WTC11 (cell line): ENCODE results near the gene UCHL5. TPM values are rescaled to one million over a fixed set of nuclear protein-coding genes. Genes with fewer than 3 reads are reported as not detected.
"Not testable (repeated sequence)": the region's sequence is repeated elsewhere in the genome, so short reads cannot be mapped to it uniquely, and the experiment has no call there.

ENCODE experiments used
- ATAC-seq: fragments of 200-7000 bp; cut with Tn5 transposase; 2 replicates; pipeline ENCODE4 v1.10.0; 2021; ENCODE audit warnings: mild to moderate bottlenecking, moderate library complexity
- CTCF ChIA-PET: fragments of 300-600 bp; sonication (Branson Sonifier 250); formaldehyde crosslinking; loops from one replicate; lab custom pipeline; 2021; ENCODE audit warnings: antibody characterized with exemption; lab: Charles Lee
- POLR2A ChIA-PET: fragments of 350-600 bp; sonication (Branson Sonifier 250); formaldehyde crosslinking; loops from one replicate; lab custom pipeline; 2021; ENCODE audit warnings: antibody characterized with exemption; lab: Charles Lee
- DNase-seq: peaks from one replicate; pipeline ENCODE4 v3.0.0; 2021; ENCODE audit warnings: low spot score
- H3K27ac Mint-ChIP-seq: 2 replicates; pipeline ENCODE4 v1.8.0; 2021; ENCODE audit warnings: mixed read lengths
- H3K27me3 Mint-ChIP-seq: 2 replicates; pipeline ENCODE4 v1.8.0; 2021; ENCODE audit warnings: low read depth, mild to moderate bottlenecking, moderate library complexity, mixed read lengths
- H3K36me3 Mint-ChIP-seq: 2 replicates; pipeline ENCODE4 v1.8.0; 2021; ENCODE audit warnings: mixed read lengths
- H3K4me1 Mint-ChIP-seq: 2 replicates; pipeline ENCODE4 v1.8.0; 2022; ENCODE audit warnings: mixed read lengths
- H3K4me3 Mint-ChIP-seq: 2 replicates; pipeline ENCODE4 v1.8.0; 2021; ENCODE audit warnings: mild to moderate bottlenecking, moderate library complexity, mixed read lengths
- H3K9me3 Mint-ChIP-seq: 2 replicates; pipeline ENCODE4 v1.8.0; 2021; ENCODE audit warnings: mixed read lengths
- MYBL2 ChIP-seq: sonication (generic); formaldehyde crosslinking; IDR thresholded peaks from 2 replicates; pipeline ENCODE4 v1.8.1; 2023; ENCODE audit warnings: mild to moderate bottlenecking, moderate library complexity, missing genetic modification reagents
- total RNA-seq: library from RNA; stranded (reverse); gene quantifications from 3 replicates; pipeline ENCODE4 v1.2.3, GENCODE V29; 2021
- TF ChIP-seq, protein P1 (sequence below): sonication (generic); formaldehyde crosslinking; IDR thresholded peaks from 2 replicates; pipeline ENCODE4 v1.8.0; 2023; ENCODE audit warnings: missing genetic modification reagents
- TF ChIP-seq, protein P2 (sequence below): sonication (generic); formaldehyde crosslinking; IDR thresholded peaks from 2 replicates; pipeline ENCODE4 v1.8.1; 2023; ENCODE audit warnings: mild to moderate bottlenecking, missing genetic modification reagents, borderline replicate concordance
- TF ChIP-seq, protein P3 (sequence below): sonication (generic); formaldehyde crosslinking; IDR thresholded peaks from 2 replicates; pipeline ENCODE4 v1.8.0; 2022; ENCODE audit warnings: mild to moderate bottlenecking, missing genetic modification reagents
- TF ChIP-seq, protein P4 (sequence below): fragments of 250-450 bp; sonication (Bioruptor Pico); conservative IDR thresholded peaks from 2 replicates; pipeline ENCODE4 v1.9.0; 2021; ENCODE audit warnings: mild to moderate bottlenecking
- TF ChIP-seq, protein P5 (sequence below): sonication (generic); formaldehyde crosslinking; IDR thresholded peaks from 2 replicates; pipeline ENCODE4 v1.8.0; 2023; ENCODE audit warnings: missing genetic modification reagents, mild to moderate bottlenecking, borderline replicate concordance
- TF ChIP-seq, protein P6 (sequence below): sonication (generic); formaldehyde crosslinking; IDR thresholded peaks from 2 replicates; pipeline ENCODE4 v1.8.0; 2022; ENCODE audit warnings: missing genetic modification reagents

UCHL5 gene
- total RNA-seq, 1 experiment from 2014 or later, result 41.5 TPM

DNA sequence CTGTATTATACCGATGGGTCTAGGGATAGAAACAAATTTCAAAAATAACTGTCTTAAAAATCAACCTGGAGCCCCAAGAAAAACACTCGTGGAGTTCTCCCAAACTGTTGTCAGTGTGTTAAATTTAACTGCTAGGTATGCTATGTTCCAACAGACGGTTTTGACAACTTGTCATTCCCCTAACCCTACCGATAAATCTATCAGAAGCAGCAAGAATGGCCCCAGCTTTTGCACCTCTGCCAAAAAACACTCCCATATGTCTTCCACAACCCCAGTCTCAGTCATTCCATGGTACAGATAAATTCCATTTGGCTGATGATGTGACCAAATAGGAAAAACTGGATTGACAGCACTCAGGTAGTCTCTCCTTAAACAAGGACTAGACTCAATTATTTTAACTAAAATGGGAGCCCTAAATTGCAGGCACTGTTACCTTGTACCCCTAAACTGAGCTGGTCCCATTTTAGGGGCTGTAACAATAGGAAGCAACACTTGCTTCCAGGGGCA lies 4.9 kb downstream of the UCHL5 start:
- POLR2A ChIA-PET, result no interaction called here
- ATAC-seq (no peak), DNase-seq (no peak)
- no peaks in the 10 kb centered on the region for H3K9me3 Mint-ChIP-seq
- H3K4me1 Mint-ChIP-seq, result peaks cover 19% of the 10 kb centered on the region
- TF ChIP-seq, protein P1, sequence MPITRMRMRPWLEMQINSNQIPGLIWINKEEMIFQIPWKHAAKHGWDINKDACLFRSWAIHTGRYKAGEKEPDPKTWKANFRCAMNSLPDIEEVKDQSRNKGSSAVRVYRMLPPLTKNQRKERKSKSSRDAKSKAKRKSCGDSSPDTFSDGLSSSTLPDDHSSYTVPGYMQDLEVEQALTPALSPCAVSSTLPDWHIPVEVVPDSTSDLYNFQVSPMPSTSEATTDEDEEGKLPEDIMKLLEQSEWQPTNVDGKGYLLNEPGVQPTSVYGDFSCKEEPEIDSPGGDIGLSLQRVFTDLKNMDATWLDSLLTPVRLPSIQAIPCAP, result no peak
- TF ChIP-seq, protein P2, sequence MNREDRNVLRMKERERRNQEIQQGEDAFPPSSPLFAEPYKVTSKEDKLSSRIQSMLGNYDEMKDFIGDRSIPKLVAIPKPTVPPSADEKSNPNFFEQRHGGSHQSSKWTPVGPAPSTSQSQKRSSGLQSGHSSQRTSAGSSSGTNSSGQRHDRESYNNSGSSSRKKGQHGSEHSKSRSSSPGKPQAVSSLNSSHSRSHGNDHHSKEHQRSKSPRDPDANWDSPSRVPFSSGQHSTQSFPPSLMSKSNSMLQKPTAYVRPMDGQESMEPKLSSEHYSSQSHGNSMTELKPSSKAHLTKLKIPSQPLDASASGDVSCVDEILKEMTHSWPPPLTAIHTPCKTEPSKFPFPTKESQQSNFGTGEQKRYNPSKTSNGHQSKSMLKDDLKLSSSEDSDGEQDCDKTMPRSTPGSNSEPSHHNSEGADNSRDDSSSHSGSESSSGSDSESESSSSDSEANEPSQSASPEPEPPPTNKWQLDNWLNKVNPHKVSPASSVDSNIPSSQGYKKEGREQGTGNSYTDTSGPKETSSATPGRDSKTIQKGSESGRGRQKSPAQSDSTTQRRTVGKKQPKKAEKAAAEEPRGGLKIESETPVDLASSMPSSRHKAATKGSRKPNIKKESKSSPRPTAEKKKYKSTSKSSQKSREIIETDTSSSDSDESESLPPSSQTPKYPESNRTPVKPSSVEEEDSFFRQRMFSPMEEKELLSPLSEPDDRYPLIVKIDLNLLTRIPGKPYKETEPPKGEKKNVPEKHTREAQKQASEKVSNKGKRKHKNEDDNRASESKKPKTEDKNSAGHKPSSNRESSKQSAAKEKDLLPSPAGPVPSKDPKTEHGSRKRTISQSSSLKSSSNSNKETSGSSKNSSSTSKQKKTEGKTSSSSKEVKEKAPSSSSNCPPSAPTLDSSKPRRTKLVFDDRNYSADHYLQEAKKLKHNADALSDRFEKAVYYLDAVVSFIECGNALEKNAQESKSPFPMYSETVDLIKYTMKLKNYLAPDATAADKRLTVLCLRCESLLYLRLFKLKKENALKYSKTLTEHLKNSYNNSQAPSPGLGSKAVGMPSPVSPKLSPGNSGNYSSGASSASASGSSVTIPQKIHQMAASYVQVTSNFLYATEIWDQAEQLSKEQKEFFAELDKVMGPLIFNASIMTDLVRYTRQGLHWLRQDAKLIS (CRISPR knock-in tag), result no peak
- TF ChIP-seq, protein P3, sequence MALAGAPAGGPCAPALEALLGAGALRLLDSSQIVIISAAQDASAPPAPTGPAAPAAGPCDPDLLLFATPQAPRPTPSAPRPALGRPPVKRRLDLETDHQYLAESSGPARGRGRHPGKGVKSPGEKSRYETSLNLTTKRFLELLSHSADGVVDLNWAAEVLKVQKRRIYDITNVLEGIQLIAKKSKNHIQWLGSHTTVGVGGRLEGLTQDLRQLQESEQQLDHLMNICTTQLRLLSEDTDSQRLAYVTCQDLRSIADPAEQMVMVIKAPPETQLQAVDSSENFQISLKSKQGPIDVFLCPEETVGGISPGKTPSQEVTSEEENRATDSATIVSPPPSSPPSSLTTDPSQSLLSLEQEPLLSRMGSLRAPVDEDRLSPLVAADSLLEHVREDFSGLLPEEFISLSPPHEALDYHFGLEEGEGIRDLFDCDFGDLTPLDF, result no peak
- TF ChIP-seq, protein P4, sequence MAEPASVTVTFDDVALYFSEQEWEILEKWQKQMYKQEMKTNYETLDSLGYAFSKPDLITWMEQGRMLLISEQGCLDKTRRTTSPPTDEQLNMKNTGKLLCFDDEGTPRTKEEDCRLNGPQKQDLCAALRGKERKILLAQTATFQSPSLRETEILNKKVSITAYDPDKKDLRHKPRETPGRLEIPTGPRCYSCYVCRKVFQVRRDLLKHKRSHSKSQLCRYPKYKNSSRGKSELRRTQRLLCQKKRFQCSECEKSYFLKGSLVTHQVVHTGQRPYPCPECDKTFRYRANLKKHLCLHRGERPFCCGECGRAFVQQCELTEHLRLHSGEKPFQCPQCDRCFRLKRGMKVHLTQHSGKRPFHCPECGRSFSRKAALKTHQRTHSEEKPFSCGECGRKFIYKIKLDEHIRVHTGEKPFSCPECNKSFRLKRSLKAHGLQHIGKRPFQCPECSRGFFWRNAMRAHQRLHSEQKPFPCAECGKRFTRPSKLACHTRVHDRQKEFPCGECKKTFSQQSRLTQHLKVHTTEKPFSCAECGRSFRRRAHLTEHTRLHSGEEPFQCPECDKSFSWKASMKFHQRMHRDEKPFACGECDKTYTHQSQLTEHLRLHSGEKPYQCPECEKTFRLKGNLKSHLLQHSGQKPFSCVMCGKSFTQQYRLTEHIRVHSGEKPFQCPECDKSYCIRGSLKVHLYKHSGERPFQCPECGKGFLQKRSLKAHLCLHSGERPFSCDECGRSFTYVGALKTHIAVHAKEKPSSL (CRISPR knock-in tag), result no peak
- TF ChIP-seq, protein P5, sequence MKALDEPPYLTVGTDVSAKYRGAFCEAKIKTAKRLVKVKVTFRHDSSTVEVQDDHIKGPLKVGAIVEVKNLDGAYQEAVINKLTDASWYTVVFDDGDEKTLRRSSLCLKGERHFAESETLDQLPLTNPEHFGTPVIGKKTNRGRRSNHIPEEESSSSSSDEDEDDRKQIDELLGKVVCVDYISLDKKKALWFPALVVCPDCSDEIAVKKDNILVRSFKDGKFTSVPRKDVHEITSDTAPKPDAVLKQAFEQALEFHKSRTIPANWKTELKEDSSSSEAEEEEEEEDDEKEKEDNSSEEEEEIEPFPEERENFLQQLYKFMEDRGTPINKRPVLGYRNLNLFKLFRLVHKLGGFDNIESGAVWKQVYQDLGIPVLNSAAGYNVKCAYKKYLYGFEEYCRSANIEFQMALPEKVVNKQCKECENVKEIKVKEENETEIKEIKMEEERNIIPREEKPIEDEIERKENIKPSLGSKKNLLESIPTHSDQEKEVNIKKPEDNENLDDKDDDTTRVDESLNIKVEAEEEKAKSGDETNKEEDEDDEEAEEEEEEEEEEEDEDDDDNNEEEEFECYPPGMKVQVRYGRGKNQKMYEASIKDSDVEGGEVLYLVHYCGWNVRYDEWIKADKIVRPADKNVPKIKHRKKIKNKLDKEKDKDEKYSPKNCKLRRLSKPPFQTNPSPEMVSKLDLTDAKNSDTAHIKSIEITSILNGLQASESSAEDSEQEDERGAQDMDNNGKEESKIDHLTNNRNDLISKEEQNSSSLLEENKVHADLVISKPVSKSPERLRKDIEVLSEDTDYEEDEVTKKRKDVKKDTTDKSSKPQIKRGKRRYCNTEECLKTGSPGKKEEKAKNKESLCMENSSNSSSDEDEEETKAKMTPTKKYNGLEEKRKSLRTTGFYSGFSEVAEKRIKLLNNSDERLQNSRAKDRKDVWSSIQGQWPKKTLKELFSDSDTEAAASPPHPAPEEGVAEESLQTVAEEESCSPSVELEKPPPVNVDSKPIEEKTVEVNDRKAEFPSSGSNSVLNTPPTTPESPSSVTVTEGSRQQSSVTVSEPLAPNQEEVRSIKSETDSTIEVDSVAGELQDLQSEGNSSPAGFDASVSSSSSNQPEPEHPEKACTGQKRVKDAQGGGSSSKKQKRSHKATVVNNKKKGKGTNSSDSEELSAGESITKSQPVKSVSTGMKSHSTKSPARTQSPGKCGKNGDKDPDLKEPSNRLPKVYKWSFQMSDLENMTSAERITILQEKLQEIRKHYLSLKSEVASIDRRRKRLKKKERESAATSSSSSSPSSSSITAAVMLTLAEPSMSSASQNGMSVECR, result no peak
- TF ChIP-seq, protein P6, sequence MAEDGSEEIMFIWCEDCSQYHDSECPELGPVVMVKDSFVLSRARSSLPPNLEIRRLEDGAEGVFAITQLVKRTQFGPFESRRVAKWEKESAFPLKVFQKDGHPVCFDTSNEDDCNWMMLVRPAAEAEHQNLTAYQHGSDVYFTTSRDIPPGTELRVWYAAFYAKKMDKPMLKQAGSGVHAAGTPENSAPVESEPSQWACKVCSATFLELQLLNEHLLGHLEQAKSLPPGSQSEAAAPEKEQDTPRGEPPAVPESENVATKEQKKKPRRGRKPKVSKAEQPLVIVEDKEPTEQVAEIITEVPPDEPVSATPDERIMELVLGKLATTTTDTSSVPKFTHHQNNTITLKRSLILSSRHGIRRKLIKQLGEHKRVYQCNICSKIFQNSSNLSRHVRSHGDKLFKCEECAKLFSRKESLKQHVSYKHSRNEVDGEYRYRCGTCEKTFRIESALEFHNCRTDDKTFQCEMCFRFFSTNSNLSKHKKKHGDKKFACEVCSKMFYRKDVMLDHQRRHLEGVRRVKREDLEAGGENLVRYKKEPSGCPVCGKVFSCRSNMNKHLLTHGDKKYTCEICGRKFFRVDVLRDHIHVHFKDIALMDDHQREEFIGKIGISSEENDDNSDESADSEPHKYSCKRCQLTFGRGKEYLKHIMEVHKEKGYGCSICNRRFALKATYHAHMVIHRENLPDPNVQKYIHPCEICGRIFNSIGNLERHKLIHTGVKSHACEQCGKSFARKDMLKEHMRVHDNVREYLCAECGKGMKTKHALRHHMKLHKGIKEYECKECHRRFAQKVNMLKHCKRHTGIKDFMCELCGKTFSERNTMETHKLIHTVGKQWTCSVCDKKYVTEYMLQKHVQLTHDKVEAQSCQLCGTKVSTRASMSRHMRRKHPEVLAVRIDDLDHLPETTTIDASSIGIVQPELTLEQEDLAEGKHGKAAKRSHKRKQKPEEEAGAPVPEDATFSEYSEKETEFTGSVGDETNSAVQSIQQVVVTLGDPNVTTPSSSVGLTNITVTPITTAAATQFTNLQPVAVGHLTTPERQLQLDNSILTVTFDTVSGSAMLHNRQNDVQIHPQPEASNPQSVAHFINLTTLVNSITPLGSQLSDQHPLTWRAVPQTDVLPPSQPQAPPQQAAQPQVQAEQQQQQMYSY (CRISPR knock-in tag), result no peak
- no peak for TF ChIP-seq MYBL2
- peaks cover 11% of the 10 kb centered on the region for H3K36me3 Mint-ChIP-seq
- H3K27me3 Mint-ChIP-seq, result no peaks in the 10 kb centered on the region
- H3K27ac Mint-ChIP-seq, result no peak overlapping the region
- no peak overlapping the region for H3K4me3 Mint-ChIP-seq
- CTCF ChIA-PET, result no interaction called here

DNA sequence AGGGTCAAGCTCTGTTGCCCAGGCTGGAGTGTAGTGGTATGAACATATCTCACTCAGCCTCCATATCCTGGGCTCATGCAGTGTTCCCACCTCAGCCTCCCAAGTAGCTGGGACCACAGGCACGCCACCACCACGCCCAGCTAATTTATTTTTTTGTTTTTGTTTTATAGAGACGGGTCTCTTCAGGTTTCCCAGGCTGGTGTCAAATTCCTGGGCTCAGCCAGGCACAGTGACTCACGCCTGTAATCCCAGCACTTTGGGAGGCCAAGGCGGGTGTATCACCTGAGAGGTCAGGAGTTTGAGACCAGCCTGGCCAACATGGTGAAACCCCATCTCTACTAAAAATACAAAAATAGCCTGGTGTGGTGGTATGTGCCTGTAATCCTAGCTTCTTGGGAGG lies 10.2 kb downstream of the UCHL5 start:
- H3K9me3 Mint-ChIP-seq, ATAC-seq, H3K27me3 Mint-ChIP-seq, DNase-seq, CTCF ChIA-PET, H3K27ac Mint-ChIP-seq, H3K4me3 Mint-ChIP-seq: not testable (repeated sequence)
- H3K4me1 Mint-ChIP-seq, result peaks cover 17% of the 10 kb centered on the region
- peaks cover 28% of the 10 kb centered on the region for H3K36me3 Mint-ChIP-seq
- POLR2A ChIA-PET, result interaction anchor here (1.3 kb wide), 1 partner anchor 9 kb away, joined by 3 read pairs; no protein-coding TSS in a partner anchor
